Renal cortex interstitium (tissue), 11 donors: ENCODE results near the gene LLPH. TPM values are rescaled to one million over a fixed set of nuclear protein-coding genes. Genes with fewer than 3 reads are reported as not detected.

ENCODE experiments used
- DNase-seq, 11 donors: peaks; one replicate each; pipeline ENCODE4 v3.0.0-alpha.2; 2013; ENCODE audit warnings: low read depth in 9 of 11, low spot score in 4 of 11; ENCODE audit errors: extremely low read depth in 1 of 11
- polyA plus RNA-seq, 3 donors: library from polyadenylated mRNA; unstranded; fragments of 120-200 nt; gene quantifications; one replicate each; pipeline ENCODE4 v1.2.1, GENCODE V29; 2013; ENCODE audit not compliant: insufficient read length in 3 of 3

Gene LLPH
- polyA plus RNA-seq, 3 donors = 24.4 to 42.8 (median 31.4) TPM

- no peak for DNase-seq
Observed at GRCh38 chr12:66115071-66115600, 15.4 kb downstream of the LLPH start.

- DNase-seq = no peak
Observed at GRCh38 chr12:66113471-66113870, 17.1 kb downstream of the LLPH start.

DNA sequence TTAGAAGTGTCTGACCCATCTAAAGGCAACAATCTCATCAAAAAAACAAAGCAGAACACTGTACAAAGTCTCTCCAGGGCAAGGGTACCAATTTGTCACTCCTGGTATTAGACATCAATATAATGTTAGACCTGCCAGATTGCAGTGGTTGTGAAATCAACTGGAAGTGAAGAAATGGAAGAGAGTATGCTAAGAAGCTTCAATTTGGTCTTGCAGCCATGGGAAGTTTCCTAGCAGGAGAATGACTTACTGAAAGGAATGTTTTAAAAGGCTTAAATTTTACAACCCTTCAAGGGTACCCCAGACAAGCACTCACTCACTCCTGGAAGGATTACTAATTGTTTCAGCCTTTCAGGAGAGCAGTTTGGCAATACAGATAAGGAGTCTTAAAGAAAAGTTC is 18.9 kb downstream of the LLPH start:
- no peak for DNase-seq

DNA sequence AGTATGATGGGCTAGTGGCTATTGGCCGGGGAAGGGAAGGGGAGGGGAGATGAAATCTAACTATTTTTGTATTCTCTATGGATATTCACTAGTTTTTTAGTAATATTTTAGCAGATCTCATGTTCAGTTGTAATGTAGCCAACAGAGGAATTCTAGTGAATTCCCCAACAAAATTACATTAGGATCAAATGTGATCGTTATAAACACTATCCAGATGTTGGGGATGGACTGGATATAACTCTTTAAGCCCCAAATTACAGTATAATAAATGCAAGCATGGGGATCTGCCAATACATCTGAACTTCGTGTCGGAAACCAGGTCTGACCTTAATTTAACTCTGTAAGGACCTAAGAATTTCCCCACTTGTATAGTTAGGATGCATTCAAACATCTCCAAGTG is 21.5 kb downstream of the LLPH start:
- no peak for DNase-seq

DNA sequence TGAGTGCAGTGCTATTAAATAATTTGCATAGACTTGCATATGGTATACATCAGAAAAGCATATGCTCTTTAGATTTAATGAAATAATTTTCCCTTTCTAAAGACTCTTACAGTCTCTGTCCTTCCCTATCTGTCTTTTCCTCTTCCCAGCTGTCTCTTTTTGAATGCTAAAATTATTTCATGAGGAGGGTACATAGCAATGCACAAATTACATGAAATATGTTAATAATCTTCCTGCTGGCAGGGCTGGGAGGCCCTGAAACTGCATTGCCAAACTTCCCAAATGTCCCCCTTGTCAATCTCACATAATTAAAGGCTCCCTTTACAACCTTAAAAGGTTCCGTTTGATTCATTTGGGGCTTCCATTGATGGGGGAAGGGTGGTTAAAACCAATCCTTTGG is 22.2 kb downstream of the LLPH start:
- no peak for DNase-seq

- peak; percentile 75 to 94 (median 85) for DNase-seq
Observed at GRCh38 chr12:66107451-66107915, 23.1 kb downstream of the LLPH start.

- no peak for DNase-seq
Observed at GRCh38 chr12:66103016-66103913, 27.3 kb downstream of the LLPH start.

- peak in 9 of 11 donors; percentile 19 to 67 (median 36) for DNase-seq
Observed at GRCh38 chr12:66092559-66093269, 37.8 kb downstream of the LLPH start.

DNA sequence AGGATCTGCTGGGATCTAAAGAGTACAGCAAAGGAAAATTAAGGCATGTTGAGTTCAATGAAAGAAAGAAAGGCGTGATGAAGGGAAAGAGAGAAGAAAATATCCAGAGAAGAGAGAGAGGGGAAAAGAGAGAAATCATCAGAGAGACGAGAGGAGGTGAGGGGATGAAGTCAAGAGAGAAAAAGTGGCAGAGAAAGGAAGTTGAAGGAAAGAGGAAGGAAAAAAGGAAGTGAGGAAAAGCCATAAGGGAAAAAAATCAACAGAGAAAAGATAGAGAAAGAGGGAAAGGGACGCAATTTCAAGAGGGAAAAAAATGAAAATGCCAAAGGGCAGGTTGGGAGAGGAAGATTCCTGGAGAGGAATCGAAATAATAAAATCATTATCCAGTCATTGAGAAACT is 40.4 kb downstream of the LLPH start:
- no peak for DNase-seq

DNA sequence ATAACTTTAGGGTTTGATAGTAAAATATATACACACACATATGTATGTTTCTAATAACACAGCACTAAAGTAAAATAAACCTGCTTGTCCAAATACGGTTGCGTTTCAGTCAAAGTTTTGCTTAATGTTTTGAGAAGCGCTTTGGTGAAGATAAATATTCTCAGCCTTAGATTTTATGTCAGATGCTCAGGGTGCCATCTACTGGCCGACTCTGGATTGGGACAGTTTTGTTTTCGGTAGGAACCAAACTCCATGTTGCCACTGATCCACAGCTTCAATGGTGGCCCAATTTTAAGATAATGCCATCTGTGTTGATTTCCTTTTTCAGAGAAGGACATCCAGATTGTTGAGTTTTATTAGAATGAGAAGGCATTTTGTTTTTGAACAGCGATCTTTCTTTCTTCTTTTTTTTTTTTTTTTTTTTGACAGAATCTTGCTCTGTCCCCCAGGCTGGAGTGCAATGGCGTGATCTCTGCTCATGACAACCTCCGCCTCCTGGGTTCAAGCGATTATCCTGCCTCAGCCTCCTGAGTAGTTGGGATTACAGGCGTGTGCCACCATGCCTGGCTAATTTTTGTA is 43.1 kb downstream of the LLPH start:
- peak; percentile 58 to 80 (median 68) for DNase-seq

DNA sequence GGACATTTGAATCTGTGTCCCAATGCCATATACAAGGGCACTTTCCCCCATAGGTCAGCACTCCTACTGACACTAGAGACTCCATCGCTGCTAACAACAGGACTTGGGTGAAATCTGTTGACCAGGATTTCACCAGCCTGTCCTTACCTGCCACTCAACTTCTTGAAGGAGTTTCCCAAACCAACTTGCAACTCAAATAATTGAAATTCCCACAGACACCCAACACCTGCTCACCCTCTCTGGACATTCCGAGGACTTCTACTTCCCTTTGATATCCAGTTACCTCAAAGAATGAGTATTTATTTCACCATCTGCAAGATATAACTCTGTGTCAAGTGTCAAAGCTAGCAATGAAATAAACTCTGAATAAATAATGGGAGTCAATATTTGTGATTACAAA is 44.6 kb downstream of the LLPH start:
- DNase-seq = no peak

GRCh38 chr12:66085213-66085612 is 45.3 kb downstream of the LLPH start:
- no peak for DNase-seq

DNA sequence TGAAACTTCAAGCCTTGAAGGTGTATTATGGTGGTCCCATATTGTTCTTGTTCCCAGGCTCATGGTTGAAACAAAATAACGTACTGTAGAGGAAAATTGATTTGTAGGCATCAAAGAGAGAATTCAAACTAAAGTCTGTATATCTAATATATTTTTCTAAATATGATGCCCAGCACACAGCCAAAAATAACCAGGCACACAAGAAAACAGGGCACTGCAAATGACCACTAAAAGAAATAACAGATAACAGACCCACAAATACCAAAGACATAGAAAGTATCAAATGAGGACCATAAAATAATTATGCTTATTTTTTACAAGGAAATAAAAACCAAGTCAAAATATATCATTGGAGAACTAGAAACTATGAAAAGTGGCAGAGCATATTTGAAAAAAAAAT is 46.8 kb downstream of the LLPH start:
- no peak for DNase-seq

- no peak for DNase-seq
Observed at GRCh38 chr12:66082744-66083143, 47.8 kb downstream of the LLPH start.

DNA sequence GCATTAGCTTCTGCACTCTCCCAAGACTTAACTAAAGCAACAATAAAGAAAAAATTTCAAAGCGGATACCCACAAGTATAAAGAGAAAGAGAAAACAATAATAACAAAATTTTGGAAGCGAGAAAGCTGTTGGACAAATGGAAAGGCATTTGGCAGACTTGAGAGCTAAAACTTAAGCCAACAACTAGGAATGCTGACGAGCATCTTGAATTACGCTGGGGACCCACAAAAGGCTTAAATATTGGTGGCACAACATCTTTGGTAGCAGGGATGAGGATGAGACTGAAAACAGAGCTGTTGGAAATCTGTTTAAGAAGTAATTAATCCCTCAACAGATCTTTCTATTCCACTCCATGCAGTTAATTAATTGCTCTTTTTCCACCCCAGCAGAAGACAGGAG is 49.8 kb downstream of the LLPH start:
- no peak for DNase-seq

GRCh38 chr12:66077542-66077941 is 53.0 kb downstream of the LLPH start:
- DNase-seq = no peak

DNA sequence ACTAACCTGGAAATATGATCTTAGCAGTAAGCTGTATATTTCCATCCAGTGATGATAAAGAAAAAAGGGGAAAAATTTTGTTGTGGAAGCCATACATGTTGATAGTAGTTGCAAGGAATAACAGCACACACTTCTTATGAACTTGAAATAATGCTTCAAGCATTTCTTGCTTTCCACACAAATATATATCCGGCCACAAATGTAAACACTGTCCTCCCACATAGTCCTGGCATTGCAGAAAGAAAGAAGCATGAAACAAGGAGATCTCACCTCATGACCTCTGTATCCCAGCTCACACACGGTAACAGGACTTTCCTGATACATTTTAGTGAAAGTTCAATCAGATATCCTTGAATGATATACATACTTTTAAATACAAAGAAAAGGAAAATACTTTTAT is 56.0 kb downstream of the LLPH start:
- DNase-seq = no peak

DNA sequence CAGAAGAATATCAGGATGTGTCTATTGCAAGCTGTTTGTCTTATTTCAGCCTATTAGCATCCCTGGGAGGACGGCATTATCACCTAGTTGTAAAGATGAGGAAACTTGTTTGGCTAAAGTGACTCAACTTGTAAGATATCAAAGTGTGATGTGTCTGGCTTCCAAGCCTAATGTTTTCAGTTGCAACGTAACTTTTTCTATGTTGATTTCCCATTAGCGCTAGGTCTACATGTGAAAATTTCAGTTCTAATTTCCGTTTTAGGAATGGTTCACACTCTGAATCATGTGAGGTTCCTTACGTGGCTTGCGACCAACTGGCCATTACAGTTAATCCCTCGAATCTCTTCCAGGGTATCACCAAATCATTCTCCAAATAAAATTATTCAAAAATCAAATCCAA is 58.0 kb downstream of the LLPH start:
- no peak for DNase-seq

DNA sequence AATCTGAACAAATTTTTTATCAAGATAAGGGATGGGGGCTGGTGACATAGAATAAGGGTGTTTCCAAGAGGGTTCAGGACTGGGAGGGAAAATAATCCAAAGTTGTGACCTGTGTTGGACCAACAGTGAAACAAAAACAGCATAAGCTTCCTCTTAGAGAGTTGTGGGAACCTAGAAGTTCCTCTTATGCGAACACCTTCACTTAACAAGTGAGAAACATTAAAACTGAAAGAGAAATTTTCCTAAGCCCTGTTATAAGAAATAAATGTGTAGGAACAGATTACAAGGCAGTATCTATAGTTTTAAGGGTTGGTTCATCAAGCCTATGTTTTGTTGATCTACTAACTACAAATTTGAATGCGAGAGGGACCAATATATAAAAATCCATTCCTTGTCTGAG is 58.4 kb downstream of the LLPH start:
- DNase-seq = no peak

- no peak for DNase-seq
Observed at GRCh38 chr12:66071549-66071948, 59.0 kb downstream of the LLPH start.
